ENCODE results near the gene HYDIN.
A peak's percentile ranks its signal among the peaks of the same experiment; 100 is the strongest.

The HYDIN gene

GRCh38 chr16:70800311-70800710, 430.2 kb downstream of the HYDIN start:
- peak overlapping the region; percentile 51; the same call in 1 of the 2 replicates for H3K27ac ChIP-seq
- TF ChIP-seq CTCF (conservative IDR thresholded peaks at IDR 0.05) = no peak

- no peak for TF ChIP-seq CTCF (conservative IDR thresholded peaks at IDR 0.05)
- no peak overlapping the region for H3K27ac ChIP-seq
Observed at GRCh38 chr16:70796301-70796700, 434.2 kb downstream of the HYDIN start.

GRCh38 chr16:70795296-70795912, 435.1 kb downstream of the HYDIN start:
- no peak for TF ChIP-seq CTCF (conservative IDR thresholded peaks at IDR 0.05)
- no peak overlapping the region for H3K27ac ChIP-seq

GRCh38 chr16:70793851-70794502, 436.5 kb downstream of the HYDIN start:
- H3K27ac ChIP-seq = no peak overlapping the region
- no peak for TF ChIP-seq CTCF (conservative IDR thresholded peaks at IDR 0.05)

GRCh38 chr16:70790815-70791214, 439.7 kb downstream of the HYDIN start:
- TF ChIP-seq CTCF (conservative IDR thresholded peaks at IDR 0.05) = no peak
- no peak overlapping the region for H3K27ac ChIP-seq

GRCh38 chr16:70789595-70790447, 440.7 kb downstream of the HYDIN start:
- H3K27ac ChIP-seq = no peak overlapping the region
- TF ChIP-seq CTCF (conservative IDR thresholded peaks at IDR 0.05) = no peak
